Spleen (tissue), 7 donors: ENCODE results near the gene MGA.

ENCODE experiments used
- CTCF ChIP-seq, 11 experiments: fragments of 200-600 bp in 7 of 11; fragments of 450-650 bp in 4 of 11; sonication (generic) in 4 of 11; IDR thresholded peaks in 8 of 11; conservative IDR thresholded peaks in 3 of 11; 1 replicate in 7 of 11; 2 replicates in 4 of 11; pipeline versions ENCODE4 v1.4.0 to v1.8.0; 2016 to 2021; ENCODE audit warnings: antibody characterized with exemption in 11 of 11, inconsistent platforms in 4 of 11, mild to moderate bottlenecking in 1 of 11
- POLR2A ChIP-seq, 3 donors: fragments of 450-650 bp; IDR thresholded peaks; one replicate each; pipeline ENCODE4 v1.5.1; 2017; ENCODE audit warnings: antibody characterized with exemption in 3 of 3, mild to moderate bottlenecking in 1 of 3
- POLR2AphosphoS5 ChIP-seq, 3 donors: sonication (generic); formaldehyde crosslinking; IDR thresholded peaks; one replicate each; pipeline ENCODE4 v1.5.1; 2017; ENCODE audit warnings: antibody characterized with exemption in 3 of 3
- donor health status: DM: no; HTN: no; CAD: no; lungs with moderate emphysema.
- donor health status: DM: no; HTN: no; CAD: no.
- donor health status: DM: no; HTN: no; CAD: no.

GRCh38 chr15:41791547-41791937 lies 131.3 kb downstream of the MGA start:
- TF ChIP-seq POLR2AphosphoS5 (IDR thresholded peaks at IDR 0.05) (no peak), POLR2A (IDR thresholded peaks at IDR 0.05) (no peak), CTCF (IDR thresholded peaks at IDR 0.05 in 8 of 11, conservative IDR thresholded peaks at IDR 0.05 in 3 of 11) (no peak)
